HPDE6-E6E7 (cell line): ENCODE measurements around the gene SELENOO.
"Not testable (repeated sequence)": the region's sequence is repeated elsewhere in the genome, so short reads cannot be mapped to it uniquely, and the experiment has no call there.

Source experiments
- DNase-seq: peaks from one replicate; pipeline ENCODE4 v3.0.0; 2011; ENCODE audit warnings: missing footprints; ENCODE audit errors: extremely low spot score

The SELENOO gene

DNA sequence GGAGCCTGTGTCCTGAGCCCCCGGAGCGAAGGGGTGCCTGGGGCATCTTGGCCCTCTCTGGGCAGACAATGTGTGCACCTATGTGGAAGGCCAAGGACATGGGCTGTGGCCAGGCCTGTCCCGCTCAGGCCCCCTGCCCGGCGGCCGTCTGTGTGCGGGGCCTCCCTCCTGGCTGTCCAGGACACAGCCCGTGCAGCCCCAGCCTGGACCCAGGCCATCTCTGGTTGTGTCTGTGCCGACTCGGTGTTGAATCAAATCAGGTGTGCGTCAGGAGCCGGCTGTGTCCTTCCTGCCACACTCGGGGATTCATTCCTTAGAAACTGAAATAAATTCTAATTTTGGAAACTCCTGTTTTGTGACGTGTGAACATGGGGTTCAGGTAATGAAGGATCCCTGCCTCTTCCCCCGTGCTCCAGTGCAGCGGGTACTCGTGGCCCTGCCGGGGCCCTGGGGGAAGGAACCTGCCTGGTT is 1.5 kb upstream of the SELENOO start:
- no peak for DNase-seq

DNA sequence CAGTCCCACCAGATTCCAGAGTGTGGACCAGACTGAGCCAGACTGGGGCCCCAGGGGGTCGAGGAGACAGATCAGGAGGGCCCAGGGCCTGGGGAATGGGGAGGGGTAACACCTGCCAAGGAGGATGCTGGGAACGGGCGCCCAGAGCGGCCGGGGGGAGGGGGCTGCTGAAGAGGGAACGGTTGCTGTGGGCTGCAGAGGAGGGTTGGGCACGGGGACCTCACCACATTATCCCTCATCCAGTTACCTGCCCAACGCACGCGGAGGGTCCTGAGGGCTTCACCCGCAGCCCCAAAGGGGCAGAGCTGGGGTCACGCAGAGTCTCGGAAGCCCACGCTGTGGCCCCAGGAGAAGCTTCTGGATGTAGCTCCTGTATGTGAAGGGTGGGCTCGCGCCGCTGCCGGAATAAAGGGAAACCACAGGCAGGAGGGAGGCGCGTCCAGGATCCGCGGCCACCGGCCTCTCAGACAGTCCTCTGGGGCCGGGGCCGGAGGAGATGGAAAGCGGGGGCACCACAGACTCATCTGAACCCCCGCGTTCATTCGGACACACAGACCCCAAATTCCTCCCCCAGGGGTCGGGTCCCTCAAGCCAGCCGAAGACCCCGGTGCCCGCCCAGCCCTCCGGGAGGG is 866 bp upstream of the SELENOO start:
- DNase-seq = no peak

DNA sequence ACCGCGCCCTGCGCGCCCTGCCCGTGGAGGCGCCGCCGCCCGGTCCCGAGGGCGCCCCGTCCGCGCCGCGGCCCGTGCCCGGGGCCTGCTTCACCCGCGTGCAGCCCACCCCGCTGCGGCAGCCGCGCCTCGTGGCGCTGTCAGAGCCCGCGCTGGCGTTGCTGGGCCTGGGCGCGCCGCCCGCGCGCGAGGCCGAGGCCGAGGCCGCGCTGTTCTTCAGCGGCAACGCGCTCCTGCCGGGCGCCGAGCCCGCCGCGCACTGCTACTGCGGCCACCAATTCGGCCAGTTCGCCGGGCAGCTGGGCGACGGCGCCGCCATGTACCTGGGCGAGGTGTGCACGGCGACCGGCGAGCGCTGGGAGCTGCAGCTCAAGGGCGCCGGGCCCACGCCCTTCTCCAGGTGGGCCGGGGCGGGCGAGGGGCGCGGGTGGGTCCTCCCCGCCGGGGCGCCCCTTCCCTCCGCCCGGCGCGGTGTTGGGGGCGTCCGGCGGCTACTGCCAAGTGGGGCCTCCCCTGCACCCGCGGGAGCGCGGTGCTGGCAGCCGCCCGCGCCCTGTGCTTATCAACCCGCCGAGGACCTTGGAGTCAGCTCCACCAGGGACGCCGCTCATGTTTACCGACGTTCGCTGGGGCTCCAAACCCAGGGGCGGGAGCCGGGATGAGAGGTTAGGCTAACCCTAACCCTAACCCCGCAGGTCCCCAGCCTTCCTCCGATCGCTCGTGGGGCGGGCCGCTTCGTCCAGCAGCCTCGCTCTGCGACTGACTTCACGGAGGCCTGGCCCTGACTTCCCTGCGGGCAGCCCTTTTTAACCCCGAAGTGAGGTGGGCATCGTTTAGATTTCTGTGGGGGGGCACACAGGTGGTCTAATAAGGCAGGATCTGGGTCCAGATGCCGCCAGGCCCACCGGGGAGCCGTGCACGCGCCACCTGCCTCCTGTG is 649 bp downstream of the SELENOO start:
- no peak for DNase-seq

DNA sequence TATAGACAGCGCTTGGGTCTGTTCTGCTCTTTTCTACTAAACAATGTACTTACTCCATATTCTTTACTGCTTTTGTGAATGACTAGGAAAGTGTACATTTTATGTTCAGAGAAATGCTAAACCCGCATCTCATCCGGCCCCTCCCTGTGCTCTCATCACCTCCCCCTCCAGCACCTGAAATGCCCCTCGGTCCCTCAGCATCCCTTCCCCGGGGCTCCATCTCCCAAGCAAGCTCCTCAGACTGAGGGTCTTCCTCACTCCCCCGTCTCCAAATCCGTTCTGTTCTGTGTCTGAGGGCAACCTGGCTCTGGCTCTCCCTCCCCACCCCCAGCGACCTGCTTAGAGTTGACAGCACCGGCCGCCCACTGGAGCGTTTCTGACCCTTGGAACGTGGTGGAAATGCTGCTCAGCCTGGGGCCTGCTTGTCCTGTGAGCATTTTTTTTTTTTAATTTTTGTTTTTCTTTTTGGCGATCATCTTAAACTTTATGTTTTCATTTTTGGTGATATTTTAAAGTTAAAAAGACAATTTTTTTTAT is 1.4 kb downstream of the SELENOO start:
- DNase-seq = no peak

DNA sequence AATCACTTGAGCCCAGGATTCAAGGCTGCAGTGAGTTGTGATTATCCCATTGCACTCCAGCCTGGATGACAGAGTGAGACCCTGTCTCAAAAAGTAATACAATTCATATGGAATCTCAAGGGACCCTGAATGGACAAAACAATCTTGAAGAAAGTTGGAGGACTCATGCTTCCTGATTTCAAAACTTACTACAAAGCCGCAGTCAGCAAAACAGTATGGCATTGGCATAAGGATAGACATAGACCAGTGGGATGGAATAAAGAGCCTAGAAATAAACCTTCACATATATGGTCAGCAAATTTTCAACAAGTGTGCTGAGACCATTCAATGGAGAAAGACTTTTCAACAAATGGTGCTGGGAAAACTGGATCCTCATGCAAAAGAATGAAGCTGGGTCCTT is 2.5 kb downstream of the SELENOO start:
- no peak for DNase-seq

DNA sequence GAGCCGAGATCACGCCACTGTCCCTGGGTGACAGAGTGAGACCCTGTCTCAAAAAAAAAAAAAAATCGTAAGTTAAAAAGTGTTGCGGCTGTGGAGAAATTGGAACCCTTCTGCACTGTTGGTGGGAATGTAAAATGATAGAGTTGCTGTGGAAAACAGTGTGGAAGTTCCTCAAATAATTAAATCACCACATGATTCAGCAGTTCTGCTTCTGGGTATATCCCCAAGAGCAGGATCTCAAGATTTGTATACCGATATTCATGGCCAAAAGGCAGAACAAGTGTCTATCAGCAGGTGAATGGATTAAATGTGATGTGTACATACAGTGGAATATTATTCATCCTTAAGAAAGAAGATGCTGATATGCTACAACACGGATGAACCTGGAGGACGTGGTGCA is 3.8 kb downstream of the SELENOO start:
- no peak for DNase-seq

DNA sequence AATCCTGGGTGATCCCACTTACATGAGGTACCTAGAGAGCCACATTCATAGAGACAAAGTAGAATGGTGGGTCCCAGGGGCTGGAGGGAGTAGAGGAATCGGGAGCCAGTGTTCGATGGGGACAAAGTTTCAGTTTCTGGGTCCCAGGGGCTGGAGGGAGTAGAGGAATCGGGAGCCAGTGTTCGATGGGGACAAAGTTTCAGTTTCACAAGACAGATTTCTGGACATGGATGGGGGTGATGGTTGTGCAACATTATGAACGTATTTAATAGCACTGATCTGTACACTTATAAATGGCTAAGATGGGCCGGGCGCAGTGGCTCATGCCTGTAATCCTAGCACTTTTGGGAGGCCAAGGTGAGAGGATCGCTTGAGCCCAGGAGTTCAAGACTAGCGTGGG is 4.2 kb downstream of the SELENOO start:
- not testable (repeated sequence) for DNase-seq

DNA sequence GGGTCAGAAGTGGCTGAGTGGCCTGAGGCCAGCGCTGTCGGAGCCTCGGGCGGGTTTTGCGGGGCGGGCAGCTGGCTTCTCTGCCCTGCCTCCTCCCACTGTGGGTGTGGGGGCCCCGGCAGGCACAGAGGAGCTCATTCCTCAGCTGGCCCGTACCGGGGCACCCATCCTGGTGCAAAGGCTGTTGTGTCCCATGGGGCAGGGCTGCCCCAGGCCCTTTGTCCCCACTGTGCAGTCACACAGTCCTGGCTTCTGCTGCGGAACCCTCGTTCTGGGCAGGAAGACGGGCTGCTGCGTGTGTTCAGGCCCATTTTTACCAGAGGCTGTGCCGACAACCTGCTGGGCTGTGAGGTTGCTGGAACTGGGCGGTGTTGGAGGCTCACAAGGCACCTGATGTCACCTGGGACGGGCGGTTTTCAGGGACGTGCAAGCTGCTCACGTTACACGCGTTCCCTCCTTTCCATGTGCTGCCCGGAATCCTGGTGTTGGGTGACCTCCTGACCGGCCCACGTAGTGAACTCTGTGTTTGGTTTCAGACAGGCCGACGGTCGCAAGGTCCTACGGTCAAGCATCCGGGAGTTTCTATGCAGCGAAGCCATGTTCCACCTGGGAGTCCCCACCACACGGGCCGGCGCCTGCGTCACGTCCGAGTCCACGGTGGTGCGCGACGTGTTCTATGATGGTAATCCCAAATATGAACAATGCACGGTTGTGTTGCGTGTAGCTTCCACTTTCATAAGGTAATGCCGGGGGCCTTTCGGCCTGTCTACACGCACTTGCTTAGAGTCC is 5.2 kb downstream of the SELENOO start:
- no peak for DNase-seq

DNA sequence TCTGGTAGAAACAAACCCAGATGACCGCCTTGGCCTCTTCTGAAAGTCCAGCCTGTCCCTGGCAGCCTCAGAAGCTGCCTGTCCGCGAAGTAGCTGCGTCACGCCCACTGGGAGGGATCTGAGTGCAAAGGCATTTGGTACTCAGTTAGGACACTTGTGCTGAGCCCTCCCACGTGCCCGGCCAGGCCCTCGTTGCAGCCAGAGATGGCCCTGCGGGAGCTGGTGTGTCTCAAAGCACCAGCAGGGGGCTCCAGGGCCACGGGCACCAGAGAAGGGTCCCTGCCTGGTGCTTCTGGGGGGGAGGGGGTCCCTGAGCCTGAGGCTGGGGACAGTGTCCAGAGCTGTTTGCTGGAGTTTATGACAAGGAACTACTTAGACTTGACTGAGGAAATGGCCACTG is 5.8 kb downstream of the SELENOO start:
- DNase-seq = no peak

DNA sequence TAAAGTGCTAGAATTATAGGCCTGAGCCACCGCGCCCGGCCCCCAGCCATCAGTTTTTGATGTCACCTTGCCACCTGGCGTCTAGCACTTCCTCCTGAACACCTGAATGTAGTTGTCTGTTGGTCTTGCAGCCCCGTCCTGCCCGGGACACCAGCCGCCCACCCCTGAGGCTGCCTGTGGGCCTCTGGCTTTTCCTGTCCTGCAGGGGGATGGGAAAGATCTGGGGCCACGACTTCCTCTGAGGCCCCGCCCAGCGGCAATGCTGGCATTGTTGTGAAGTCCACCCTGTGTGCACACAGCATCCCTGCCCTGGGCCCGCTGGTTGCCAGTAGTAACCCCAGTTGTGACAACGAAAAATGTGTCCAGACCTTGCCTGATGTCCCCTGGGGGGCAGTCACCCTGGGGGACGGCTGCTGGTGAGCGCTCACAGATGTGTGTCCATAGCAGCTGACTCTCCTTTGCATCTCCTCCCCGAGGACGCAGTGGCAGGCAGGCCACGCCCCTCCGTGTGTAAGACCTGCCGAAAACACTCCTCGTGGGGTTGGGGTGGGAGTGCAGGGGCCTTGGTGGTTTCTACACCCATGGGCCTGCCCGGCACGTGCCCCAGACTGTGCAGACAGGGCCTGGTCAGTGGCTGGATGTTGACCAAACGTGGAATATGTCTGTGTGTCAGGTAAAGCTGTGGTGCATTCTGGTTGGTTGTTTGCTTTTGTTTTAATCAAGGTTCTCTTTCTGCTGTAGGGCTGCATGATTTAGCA is 6.8 kb downstream of the SELENOO start:
- DNase-seq = no peak

DNA sequence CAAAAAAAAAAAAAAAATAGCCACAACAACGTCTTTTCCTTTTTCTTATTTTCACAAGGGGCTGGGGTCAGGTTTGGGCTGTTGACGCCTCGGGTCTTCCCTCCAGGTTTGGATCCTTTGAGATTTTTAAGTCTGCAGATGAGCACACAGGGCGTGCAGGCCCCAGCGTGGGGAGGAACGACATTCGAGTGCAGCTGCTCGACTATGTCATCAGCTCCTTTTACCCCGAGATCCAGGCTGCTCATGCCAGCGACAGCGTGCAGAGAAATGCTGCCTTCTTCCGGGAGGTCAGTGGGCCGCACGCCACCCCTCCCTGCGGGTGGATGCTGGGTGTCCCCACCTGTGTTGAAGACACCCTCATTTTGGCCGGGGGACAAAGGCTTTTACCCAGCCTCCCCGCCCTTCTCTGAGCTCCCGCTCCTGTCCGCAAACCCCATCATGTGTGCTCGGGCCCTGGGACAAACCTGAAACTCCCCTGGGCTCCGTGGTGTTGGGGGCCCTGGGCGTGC is 7.7 kb downstream of the SELENOO start:
- no peak for DNase-seq

DNA sequence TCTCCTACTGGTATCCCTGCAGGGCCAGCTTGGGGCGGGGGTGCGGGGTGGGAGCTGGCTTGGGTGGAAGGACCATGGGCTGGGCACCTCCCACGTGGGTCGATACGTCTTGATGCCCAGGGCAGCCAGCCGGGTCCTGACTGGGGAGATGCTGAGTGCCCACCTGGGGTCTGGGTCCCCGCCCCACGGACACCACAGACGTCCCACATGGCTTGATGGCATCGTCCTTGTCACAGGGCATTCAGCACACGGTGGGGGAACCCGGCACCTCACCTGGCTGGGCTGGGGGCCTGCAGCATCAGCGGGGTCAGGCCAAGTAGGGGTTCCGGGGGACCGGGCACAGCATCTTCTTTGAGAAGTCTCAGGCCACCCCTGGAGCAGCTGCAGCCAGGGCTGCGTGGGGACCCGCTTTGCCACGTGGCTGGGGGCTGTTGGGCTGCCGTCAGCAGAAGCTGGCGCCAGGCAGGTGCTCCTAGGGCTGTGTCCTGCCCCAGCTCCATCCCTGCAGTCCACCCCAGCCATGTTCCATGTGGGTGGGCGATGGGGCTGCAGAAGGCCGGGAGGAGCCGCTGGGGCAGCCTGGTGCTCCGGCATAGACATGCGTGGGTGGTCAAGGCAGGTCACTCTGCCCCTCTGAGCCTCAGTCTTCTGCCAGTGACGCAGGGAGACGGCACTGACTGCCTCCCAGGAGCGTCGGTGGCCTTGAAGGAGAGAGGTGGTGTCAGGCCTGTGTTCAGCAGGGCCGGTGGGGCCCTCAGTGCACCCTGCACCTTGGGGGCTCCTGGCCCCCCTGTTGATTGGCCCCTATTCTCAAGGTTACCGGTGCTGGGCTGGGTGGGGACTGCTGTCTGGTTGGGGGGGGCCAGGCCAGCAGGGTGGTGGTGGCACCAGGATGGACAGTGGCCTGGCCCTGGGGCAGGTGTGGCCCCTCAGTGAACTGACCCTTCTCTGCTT is 8.4 kb downstream of the SELENOO start:
- no peak for DNase-seq

DNA sequence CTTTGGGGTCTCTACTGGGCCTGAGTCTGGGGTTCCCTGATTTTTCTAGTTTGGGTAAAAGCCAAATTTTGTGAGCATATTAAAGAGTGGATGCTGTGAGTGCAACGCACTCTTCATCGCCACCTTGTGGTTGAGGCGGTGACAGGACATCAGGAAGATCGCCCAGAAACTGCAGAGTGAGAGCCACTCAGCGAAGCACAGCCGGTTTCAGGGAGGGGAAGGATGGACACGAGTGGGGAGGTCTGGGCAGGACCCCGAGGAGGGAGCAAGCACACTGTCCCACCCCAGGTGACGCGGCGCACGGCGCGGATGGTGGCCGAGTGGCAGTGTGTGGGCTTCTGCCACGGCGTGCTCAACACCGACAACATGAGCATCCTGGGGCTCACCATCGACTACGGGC is 9.1 kb downstream of the SELENOO start:
- peak; percentile 65 for DNase-seq

DNA sequence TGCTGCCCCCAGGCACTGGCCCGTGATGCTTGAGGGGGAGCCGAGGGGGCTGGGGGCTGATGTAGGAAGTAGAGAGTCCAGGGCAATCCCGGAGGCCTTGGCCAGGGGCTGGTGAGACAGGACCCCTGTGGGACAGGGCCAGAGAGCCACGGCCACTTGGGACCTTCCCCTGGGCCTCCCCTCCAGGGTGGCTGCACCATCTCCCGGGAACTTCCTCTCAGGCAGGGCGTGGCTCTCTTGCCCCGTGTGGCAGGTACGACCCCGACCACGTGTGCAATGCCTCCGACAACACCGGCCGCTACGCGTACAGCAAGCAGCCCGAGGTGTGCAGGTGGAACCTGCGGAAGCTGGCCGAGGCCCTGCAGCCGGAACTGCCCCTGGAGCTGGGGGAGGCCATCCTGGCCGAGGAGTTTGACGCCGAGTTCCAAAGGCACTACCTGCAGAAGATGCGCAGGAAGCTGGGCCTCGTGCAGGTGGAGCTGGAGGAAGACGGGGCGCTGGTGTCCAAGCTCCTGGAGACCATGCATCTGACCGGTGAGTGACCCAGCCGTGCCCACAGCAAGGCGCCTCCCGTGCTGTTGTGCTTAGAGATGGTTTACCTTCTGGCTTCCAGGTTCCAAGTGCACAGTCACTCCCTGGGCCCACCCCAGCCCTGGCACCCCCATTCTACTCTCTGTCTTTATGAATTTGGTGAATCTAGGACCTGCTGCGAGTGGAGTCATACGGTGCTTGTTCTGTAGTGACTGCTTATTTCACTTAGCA is 9.7 kb downstream of the SELENOO start:
- DNase-seq = no peak

DNA sequence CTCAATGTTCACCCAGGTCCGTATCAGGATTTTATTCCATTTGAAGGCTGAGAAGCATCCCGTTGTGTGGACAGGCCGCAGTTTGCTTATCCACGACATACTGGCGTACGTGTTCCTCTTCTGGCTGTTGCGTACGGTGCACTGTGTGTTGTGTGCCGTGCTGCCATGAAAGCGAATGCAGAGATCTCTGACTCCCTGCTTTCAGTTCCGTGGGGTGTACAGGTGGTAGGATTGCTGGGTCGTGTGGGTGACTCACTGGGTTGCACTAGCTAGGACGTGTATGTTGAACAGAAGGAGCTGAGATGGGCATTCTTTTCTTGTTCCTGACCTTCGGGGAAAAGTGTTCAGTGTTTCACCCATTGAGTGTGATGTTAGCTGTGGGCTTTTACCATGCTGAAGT is 10.3 kb downstream of the SELENOO start:
- DNase-seq = no peak

DNA sequence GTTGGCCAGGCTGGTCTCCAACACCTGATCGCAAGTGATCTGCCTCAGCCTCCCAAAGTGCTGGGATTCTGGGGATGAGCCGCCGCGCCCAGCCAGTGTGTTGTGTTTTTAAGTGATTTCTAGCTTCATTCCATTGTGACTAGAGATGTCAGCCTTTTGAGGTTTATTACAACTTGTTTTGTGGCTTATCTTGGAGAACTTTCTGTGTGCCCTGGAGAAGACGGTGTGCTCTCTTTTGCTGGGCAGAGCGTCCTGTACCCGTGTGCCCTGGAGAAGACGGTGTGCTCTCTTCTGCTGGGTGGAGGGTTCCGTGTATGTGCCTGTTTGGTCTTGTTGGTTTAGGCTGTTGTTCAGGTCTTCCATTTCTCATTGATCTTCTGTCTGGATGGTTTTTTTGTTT is 12.5 kb downstream of the SELENOO start:
- no peak for DNase-seq

DNA sequence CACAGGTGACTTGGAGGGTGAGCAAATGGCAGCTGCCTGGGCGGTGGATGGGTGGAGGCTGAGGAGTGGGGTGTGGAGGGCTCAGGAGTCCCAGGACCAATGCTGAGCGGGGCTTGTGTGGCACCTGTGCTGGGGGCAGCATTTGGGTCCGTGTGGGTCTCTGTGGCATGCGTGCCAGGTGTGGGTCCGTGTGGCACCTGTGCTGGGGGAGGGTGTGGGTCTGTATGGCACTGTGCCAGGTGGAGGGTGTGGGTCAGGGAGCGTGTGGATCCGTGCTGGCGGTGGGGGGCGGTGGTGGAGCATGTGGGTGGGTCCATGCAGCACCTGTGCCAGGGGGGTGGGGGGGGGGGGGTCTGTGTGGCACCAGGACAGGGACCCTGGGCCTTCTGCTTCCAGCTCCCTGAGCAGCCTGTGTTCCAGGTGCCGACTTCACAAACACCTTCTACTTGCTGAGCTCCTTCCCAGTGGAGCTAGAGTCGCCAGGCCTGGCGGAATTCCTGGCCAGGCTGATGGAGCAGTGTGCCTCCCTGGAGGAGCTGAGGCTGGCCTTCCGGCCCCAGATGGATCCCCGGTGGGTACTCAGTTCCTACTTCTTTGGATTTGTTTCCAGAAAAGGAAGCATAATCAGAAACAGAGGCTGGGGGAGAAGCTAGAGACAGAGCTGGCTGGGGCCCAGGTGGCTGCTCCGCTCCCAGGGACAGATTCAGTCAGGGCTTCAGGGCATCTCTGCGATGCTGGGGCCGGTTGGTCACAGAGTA is 14.7 kb downstream of the SELENOO start:
- DNase-seq = no peak

DNA sequence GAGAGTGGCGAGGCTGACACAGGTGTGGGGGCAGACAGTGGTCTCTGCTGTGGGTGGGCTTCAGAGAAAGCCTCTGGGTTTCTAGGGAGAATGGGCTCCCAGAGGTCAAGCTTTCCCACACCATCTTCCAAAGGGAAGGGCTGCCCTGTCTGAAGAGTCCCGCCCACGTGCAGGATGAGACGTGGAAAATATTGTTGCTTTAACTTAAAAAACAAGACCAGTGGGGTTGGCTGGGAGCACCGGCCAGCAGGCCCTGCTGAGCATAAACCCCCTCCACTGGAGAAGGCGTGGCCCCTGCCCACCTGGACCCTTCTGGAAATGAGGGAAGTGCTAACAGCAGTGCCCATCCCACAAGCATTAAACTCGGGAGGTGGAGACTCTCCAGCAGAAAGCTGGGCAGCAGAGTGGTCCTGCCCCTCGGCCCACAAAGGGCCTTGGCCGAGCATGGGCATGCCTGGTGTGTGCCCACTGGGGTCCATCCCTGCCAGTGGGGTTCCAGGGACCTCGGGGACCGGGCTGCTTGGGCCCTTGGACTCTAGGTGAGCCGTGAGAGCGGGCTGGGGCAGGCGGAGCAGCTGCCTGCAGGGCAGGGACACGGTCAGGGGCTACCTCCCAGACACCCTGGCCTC is 15.4 kb downstream of the SELENOO start:
- no peak for DNase-seq
